Thymus (tissue), 11 donors: Measurements from ENCODE around the gene LEMD1. TPM values are rescaled to one million over a fixed set of nuclear protein-coding genes. Genes with fewer than 3 reads are reported as not detected.
"Not testable (repeated sequence)": the region's sequence is repeated elsewhere in the genome, so short reads cannot be mapped to it uniquely, and the experiment has no call there.

Experiments
- DNase-seq, 9 donors: peaks; one replicate each; pipeline ENCODE4 v3.0.0-alpha.2; 2013; ENCODE audit warnings: low spot score in 9 of 9, low read depth in 6 of 9, missing footprints in 1 of 9
- H3K27ac ChIP-seq, 2 donors: one replicate each; pipeline ENCODE4 v1.5.1; 2013; ENCODE audit warnings: control low read depth in 1 of 2, low read depth in 1 of 2, low read length in 1 of 2, mild to moderate bottlenecking in 1 of 2, moderate library complexity in 1 of 2
- H3K27me3 ChIP-seq, 2 donors: one replicate each; pipeline ENCODE4 v1.5.1; 2013; ENCODE audit warnings: low read length in 1 of 2; ENCODE audit not compliant: control insufficient read depth in 2 of 2, insufficient read depth in 1 of 2
- H3K36me3 ChIP-seq, 2 donors: one replicate each; pipeline ENCODE4 v1.5.1; 2013; ENCODE audit warnings: low read length in 1 of 2, mild to moderate bottlenecking in 1 of 2, moderate library complexity in 1 of 2; ENCODE audit not compliant: control insufficient read depth in 2 of 2, insufficient read depth in 2 of 2
- H3K4me1 ChIP-seq, 2 donors: one replicate each; pipeline ENCODE4 v1.5.1; 2013; ENCODE audit warnings: low read length in 2 of 2; ENCODE audit not compliant: control insufficient read depth in 2 of 2, insufficient read depth in 2 of 2
- H3K4me3 ChIP-seq, 2 donors: one replicate each; pipeline ENCODE4 v1.5.1; 2013; ENCODE audit warnings: low read length in 2 of 2, control low read depth in 1 of 2, mild to moderate bottlenecking in 1 of 2
- H3K9me3 ChIP-seq, 2 donors: one replicate each; pipeline ENCODE4 v1.5.1; 2013; ENCODE audit warnings: low read length in 1 of 2, mild to moderate bottlenecking in 1 of 2; ENCODE audit not compliant: control insufficient read depth in 2 of 2, insufficient read depth in 1 of 2
- WGBS: extraction: QIAGEN DNeasy Blood & Tissue Kit; methylation state at CpG from one replicate; pipeline ENCODE4 v1.1.7; 2013; 5-methylcytosine and 5-hydroxymethylcytosine counted together
- polyA plus RNA-seq: library from polyadenylated mRNA; stranded (reverse); fragments of 200-250 nt; gene quantifications from one replicate; pipeline ENCODE4 v1.2.3, GENCODE V29; 2013
- total RNA-seq: library from RNA; stranded (reverse); fragments of 120-200 nt; gene quantifications from one replicate; pipeline ENCODE4 v1.2.4, GENCODE V29; 2013
- donor health status: healthy.

LEMD1 gene
- total and polyA plus RNA-seq, 2 donors: 0.24 to 0.66 TPM

DNA sequence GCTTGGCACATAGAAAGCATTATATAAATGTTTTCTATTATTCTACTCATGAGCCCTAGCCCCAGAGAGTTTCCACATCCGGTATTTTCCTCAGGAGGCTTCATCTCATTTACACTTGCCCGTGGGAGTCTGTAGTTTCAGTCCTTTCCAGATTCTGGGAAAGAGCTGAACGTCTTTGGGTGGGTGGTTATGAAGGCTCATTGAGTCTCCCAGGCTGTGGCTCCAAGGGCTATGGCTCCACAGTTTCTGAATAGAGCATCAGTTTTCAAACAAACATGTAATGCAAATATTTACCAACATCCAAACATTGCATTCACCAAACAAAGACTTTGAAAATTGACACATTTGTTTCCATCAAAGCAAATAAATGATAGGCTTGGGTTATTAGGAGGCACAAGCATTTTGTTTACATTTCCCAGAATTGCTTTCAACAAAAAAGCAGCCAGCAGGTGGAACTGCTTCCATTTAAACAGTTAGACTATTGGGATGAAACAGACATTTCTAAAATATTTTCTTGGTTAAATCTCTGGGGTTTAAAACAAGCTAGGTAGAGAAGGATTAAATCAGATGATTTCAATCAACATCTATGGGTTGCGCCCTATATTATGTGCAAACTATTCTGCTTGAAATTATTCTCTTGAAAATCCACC, 1.3 kb upstream of the LEMD1 start:
- H3K4me1 ChIP-seq: no peaks in the 10 kb centered on the region
- DNase-seq: no peak
- H3K36me3 ChIP-seq: no peaks in the 10 kb centered on the region
- no peak overlapping the region for H3K27ac ChIP-seq
- H3K4me3 ChIP-seq: no peak overlapping the region
- H3K27me3 ChIP-seq: peaks cover 4 to 52% of the 10 kb centered on the region in 2 donors
- H3K9me3 ChIP-seq: no peaks in the 10 kb centered on the region
- 75% methylated on average over 4 of the region's 4 CpGs for WGBS

DNA sequence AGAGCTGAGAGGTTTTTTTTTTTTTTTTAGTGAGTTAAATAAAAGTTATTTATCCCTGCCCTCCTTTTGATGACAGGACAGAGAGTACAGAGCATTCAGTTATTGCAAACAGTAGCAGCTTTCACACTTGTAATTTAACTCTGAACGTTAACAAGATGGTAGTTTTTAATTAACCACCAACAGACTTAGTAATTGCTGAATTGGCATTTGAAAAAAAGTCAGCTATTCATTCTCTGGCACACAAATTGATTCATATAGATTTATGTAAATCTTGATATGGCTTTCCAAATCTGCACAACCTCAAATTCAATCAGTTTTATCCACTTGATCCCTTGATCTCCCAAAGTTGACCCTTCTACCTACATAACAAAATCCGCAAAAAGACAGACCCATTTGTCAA, 918 bp downstream of the LEMD1 start:
- no peaks in the 10 kb centered on the region for H3K4me1 ChIP-seq
- no peaks in the 10 kb centered on the region for H3K36me3 ChIP-seq
- H3K4me3 ChIP-seq: no peak overlapping the region
- H3K9me3 ChIP-seq: no peaks in the 10 kb centered on the region
- 90% methylated on average over 2 of the region's 2 CpGs for WGBS
- no peak overlapping the region for H3K27ac ChIP-seq
- no peak for DNase-seq
- peaks cover 0 to 47% of the 10 kb centered on the region in 2 donors for H3K27me3 ChIP-seq

DNA sequence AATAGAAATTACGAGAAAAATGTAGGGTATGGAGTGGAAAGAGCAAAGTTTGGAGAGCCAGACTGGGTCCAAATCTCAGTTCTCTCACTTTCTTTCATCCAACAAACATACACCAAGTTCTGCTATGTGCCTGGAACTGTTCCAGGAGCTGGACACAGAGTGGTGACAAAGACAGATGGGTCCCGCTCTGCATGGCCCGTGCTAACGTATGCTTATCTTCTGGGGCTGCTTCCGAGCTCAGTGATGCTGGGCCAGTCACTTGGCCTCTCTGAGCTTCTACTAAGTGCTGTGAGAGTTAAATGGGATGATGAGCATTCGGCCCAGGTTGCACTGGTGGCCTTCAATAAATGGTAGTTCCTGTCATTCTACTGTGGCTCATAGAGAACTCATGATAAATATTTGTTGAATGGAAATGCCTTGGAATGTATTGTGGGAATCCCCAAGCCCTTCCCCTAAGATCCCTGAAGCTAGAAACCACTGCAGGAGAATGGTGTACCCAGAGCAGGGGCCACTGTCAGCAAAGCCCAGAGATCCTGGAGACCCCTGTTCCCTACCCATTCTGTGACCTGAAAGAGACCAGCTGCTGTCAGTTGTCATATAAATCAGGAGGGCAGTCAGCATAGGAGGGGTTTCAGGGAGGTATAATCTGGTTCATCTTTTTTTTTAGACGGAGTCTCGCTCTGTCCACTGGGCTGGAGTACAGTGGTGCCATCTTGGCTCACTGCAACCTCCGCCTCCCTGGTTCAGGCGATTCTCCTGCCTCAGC, 3.8 kb downstream of the LEMD1 start:
- WGBS: 94% methylated on average over 10 of the region's 10 CpGs

DNA sequence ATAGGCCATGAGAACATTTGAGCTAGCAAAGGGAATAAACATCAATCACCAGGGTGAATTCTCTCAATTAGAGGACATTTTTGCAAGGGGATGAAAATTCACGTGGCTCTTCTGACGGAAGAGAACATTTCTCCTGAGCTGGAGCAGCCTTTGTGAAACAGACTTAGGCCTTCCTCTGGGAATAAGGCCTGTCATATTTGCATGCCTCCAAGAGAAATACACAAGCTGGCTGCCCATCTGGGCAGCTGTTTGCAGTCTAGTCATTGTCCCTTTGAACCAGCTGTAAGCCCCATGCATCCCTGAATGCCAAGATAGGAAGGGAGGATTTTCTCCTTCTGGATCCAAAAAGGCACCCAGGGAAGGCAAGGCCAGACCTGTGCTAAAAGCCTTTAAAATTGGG, 5.5 kb downstream of the LEMD1 start:
- H3K9me3 ChIP-seq: no peaks in the 10 kb centered on the region
- H3K27me3 ChIP-seq: peaks cover 0 to 12% of the 10 kb centered on the region in 2 donors
- 98% methylated on average over 2 of the region's 2 CpGs for WGBS
- no peaks in the 10 kb centered on the region for H3K4me1 ChIP-seq
- no peak overlapping the region for H3K27ac ChIP-seq
- H3K36me3 ChIP-seq: no peaks in the 10 kb centered on the region
- no peak for DNase-seq
- no peak overlapping the region for H3K4me3 ChIP-seq

More for the DNA sequence above, 3.8 kb downstream of the LEMD1 start:
- Histone ChIP-seq H3K27ac (no peak overlapping the region), H3K4me3 (no peak overlapping the region), H3K36me3 (no peaks in the 10 kb centered on the region), H3K9me3 (no peaks in the 10 kb centered on the region), H3K27me3 (peaks cover 0 to 20% of the 10 kb centered on the region in 2 donors), H3K4me1 (no peaks in the 10 kb centered on the region)
- DNase-seq: no peak

DNA sequence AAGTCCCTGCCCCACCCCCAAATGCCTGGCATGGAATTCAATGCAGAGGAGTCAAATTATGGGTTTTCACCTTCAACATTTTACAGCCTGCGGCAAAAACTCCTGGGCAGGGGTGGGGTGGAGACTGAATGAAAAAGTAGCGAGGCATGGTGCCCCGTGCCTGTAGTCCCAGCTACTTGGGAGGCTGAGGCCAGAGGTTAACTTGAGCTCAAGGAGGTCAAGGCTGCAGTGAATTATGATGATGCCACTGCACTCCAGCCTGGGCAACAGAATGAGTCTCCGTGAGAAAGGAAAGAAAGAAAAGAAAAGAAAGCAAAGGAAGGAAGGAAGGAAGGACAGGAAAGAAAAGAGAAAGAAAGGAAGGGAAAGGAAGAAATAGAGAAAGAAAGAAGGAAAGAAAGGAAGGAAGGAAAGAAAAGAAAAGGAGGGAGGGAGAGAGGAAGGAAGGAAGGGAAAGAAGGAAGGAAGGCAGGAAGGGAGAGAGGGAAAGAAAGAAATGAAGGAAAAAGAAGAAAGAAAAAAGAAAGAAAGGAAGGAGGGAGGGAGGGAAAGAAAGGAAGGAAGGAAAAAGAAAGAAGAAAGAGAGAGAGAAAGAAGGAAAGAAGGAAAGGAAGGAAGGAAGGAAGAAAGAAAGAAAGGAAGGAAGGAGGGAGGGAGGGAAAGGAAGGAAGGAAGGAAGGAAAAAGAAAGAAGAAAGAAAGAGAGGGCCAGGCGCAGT, 11.1 kb downstream of the LEMD1 start:
- H3K27me3 ChIP-seq: no peaks in the 10 kb centered on the region
- no peak overlapping the region for H3K4me3 ChIP-seq
- DNase-seq: no peak
- WGBS: 91% methylated on average over 5 of the region's 5 CpGs
- H3K36me3 ChIP-seq: no peaks in the 10 kb centered on the region
- H3K9me3 ChIP-seq: no peaks in the 10 kb centered on the region
- H3K4me1 ChIP-seq: no peaks in the 10 kb centered on the region
- no peak overlapping the region for H3K27ac ChIP-seq

DNA sequence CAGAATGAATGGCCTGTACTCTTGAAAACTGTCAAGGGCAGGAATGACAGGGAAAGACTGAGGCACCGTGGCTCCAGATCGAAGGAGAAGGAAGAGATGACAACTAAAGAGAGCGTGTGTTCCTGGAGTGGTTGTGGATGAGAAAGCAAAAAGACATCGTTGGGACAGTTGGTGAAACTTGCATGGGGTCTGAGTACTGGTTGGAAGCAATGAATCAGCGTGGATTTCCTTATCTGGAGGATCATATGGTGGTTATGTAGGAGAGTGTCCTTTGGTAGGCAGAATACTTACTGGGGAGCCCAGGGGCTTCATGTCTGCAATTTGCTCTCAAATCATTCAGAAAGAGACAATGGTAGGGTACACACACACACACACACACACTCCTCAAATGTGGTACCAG, 13.9 kb downstream of the LEMD1 start:
- Histone ChIP-seq H3K36me3 (no peaks in the 10 kb centered on the region), H3K9me3 (no peaks in the 10 kb centered on the region), H3K4me1 (no peaks in the 10 kb centered on the region), H3K4me3 (no peak overlapping the region), H3K27ac (no peak overlapping the region), H3K27me3 (no peaks in the 10 kb centered on the region)
- DNase-seq: no peak
- 75% methylated on average over 5 of the region's 5 CpGs for WGBS

DNA sequence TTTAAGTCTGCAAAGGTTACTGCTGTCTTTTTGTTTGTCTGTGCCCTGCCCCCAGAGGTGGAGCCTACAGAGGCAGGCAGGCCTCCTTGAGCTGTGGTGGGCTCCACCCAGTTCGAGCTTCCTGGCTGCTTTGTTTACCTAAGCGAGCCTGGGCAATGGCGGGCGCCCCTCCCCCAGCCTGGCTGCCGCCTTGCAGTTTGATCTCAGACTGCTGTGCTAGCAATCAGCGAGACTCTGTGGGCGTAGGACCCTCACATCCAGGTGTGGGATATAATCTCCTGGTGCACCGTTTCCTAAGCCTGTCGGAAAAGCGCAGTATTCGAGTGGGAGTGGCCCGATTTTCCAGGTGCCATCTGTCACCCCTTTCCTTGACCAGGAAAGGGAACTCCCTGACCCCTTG, 15.6 kb downstream of the LEMD1 start:
- not testable (repeated sequence) for H3K9me3 ChIP-seq, DNase-seq, H3K36me3 ChIP-seq, H3K27me3 ChIP-seq, H3K4me1 ChIP-seq, H3K27ac ChIP-seq, H3K4me3 ChIP-seq
- 71% methylated on average over 7 of the region's 12 CpGs for WGBS

DNA sequence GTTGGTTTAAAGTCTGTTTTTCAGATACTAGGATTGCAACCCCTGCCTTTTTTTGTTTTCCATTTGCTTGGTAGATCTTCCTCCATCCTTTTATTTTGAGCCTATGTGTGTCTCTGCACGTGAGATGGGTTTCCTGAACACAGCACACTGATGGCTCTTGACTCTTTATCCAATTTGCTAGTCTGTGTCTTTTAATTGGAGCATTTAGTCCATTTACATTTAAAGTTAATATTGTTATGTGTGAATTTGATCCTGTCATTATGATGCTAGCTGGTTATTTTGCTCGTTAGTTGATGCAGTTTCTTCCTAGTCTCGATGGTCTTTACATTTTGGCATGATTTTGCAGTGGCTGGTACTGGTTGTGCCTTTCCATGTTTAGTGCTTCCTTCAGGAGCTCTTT, 17.4 kb downstream of the LEMD1 start:
- H3K4me1 ChIP-seq, H3K36me3 ChIP-seq, H3K27me3 ChIP-seq, DNase-seq, H3K9me3 ChIP-seq, H3K27ac ChIP-seq, H3K4me3 ChIP-seq: not testable (repeated sequence)
- 65% methylated on average over 1 of the region's 3 CpGs for WGBS

DNA sequence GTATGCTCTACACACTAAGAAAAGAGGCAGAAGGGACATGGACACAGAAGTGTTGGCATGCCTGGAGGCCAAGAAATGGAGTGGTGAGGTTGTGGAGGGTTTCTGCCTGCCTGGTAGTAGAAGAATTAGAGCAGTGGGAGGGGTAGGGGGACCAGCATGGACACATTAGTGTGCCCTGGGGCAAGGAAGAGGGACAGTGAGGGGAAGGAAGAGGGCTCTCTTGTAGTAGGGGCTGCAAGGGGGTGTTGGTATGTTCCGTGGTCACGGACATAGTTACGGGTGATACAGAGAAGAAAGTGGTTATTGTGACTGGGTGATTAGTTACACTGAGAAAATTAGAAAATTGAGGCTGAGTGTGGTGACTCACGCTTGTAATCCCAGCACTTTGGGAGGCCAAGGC, 23.3 kb downstream of the LEMD1 start:
- 96% methylated on average over 4 of the region's 4 CpGs for WGBS
- peaks cover 0 to 13% of the 10 kb centered on the region in 2 donors for H3K27me3 ChIP-seq
- H3K4me3 ChIP-seq: no peak overlapping the region
- H3K4me1 ChIP-seq: no peaks in the 10 kb centered on the region
- no peak overlapping the region for H3K27ac ChIP-seq
- no peaks in the 10 kb centered on the region for H3K9me3 ChIP-seq
- no peaks in the 10 kb centered on the region for H3K36me3 ChIP-seq
- no peak for DNase-seq
